ENCODE data around the gene CUX1.

The CUX1 gene

GRCh38 chr7:102186306-102186705 lies 368.9 kb downstream of the CUX1 start:
- Histone ChIP-seq H3K9ac (ENCODE audit: low read length) (no peak overlapping the region), H3K4me3 (ENCODE audit: low read length) (no peak overlapping the region), H3K36me3 (ENCODE audit: control insufficient read depth, insufficient read depth, low read length, severe bottlenecking) (peaks cover 25% of the 10 kb centered on the region), H3K4me1 (ENCODE audit: control insufficient read depth, insufficient read depth, low read length) (no peaks in the 10 kb centered on the region), H3K9me3 (ENCODE audit: control insufficient read depth, low read length) (no peaks in the 10 kb centered on the region), H3K27me3 (replicated peaks; ENCODE audit: control insufficient read depth, insufficient read depth, low read length) (no peaks in the 10 kb centered on the region)
- no peak for DNase-seq (ENCODE audit: low read depth)

GRCh38 chr7:102188746-102189145 lies 371.3 kb downstream of the CUX1 start:
- DNase-seq (ENCODE audit: low read depth), result no peak
- Histone ChIP-seq H3K36me3 (ENCODE audit: control insufficient read depth, insufficient read depth, low read length, severe bottlenecking) (peaks cover 43% of the 10 kb centered on the region), H3K9ac (ENCODE audit: low read length) (no peak overlapping the region)

GRCh38 chr7:102189756-102190155 lies 372.3 kb downstream of the CUX1 start:
- H3K36me3 ChIP-seq (ENCODE audit: control insufficient read depth, insufficient read depth, low read length, severe bottlenecking), result peaks cover 46% of the 10 kb centered on the region
- H3K9me3 ChIP-seq (ENCODE audit: control insufficient read depth, low read length), result no peaks in the 10 kb centered on the region
- H3K4me1 ChIP-seq (ENCODE audit: control insufficient read depth, insufficient read depth, low read length), result peaks cover 5% of the 10 kb centered on the region
- H3K4me3 ChIP-seq (ENCODE audit: low read length), result no peak overlapping the region
- no peak for DNase-seq (ENCODE audit: low read depth)
- H3K9ac ChIP-seq (ENCODE audit: low read length), result no peak overlapping the region
- no peaks in the 10 kb centered on the region for H3K27me3 ChIP-seq (replicated peaks; ENCODE audit: control insufficient read depth, insufficient read depth, low read length)

More at GRCh38 chr7:102188746-102189145, 371.3 kb downstream of the CUX1 start:
- Histone ChIP-seq H3K9me3 (ENCODE audit: control insufficient read depth, low read length) (no peaks in the 10 kb centered on the region), H3K27me3 (replicated peaks; ENCODE audit: control insufficient read depth, insufficient read depth, low read length) (no peaks in the 10 kb centered on the region), H3K4me3 (ENCODE audit: low read length) (no peak overlapping the region), H3K4me1 (ENCODE audit: control insufficient read depth, insufficient read depth, low read length) (peaks cover under 1% of the 10 kb centered on the region)

- no peaks in the 10 kb centered on the region for H3K9me3 ChIP-seq (ENCODE audit: control insufficient read depth, low read length)
- peaks cover 5% of the 10 kb centered on the region for H3K4me1 ChIP-seq (ENCODE audit: control insufficient read depth, insufficient read depth, low read length)
- no peak overlapping the region for H3K4me3 ChIP-seq (ENCODE audit: low read length)
- peaks cover 47% of the 10 kb centered on the region for H3K36me3 ChIP-seq (ENCODE audit: control insufficient read depth, insufficient read depth, low read length, severe bottlenecking)
- H3K27me3 ChIP-seq (replicated peaks; ENCODE audit: control insufficient read depth, insufficient read depth, low read length), result no peaks in the 10 kb centered on the region
- H3K9ac ChIP-seq (ENCODE audit: low read length), result no peak overlapping the region
- DNase-seq (ENCODE audit: low read depth), result no peak
Measured at GRCh38 chr7:102190776-102191350, 373.4 kb downstream of the CUX1 start.

- H3K9ac ChIP-seq (ENCODE audit: low read length), result no peak overlapping the region
- no peaks in the 10 kb centered on the region for H3K27me3 ChIP-seq (replicated peaks; ENCODE audit: control insufficient read depth, insufficient read depth, low read length)
- no peak for DNase-seq (ENCODE audit: low read depth)
- H3K36me3 ChIP-seq (ENCODE audit: control insufficient read depth, insufficient read depth, low read length, severe bottlenecking), result peaks cover 52% of the 10 kb centered on the region
- H3K9me3 ChIP-seq (ENCODE audit: control insufficient read depth, low read length), result no peaks in the 10 kb centered on the region
- peaks cover 5% of the 10 kb centered on the region for H3K4me1 ChIP-seq (ENCODE audit: control insufficient read depth, insufficient read depth, low read length)
- H3K4me3 ChIP-seq (ENCODE audit: low read length), result no peak overlapping the region
Measured at GRCh38 chr7:102191556-102192379, 374.3 kb downstream of the CUX1 start.

- DNase-seq (ENCODE audit: low read depth), result no peak
- Histone ChIP-seq H3K27me3 (replicated peaks; ENCODE audit: control insufficient read depth, insufficient read depth, low read length) (no peaks in the 10 kb centered on the region), H3K36me3 (ENCODE audit: control insufficient read depth, insufficient read depth, low read length, severe bottlenecking) (peaks cover 62% of the 10 kb centered on the region)
Measured at GRCh38 chr7:102192790-102193189, 375.4 kb downstream of the CUX1 start.

GRCh38 chr7:102193806-102194205 lies 376.4 kb downstream of the CUX1 start:
- Histone ChIP-seq H3K36me3 (ENCODE audit: control insufficient read depth, insufficient read depth, low read length, severe bottlenecking) (peaks cover 62% of the 10 kb centered on the region), H3K4me3 (ENCODE audit: low read length) (no peak overlapping the region), H3K9ac (ENCODE audit: low read length) (no peak overlapping the region), H3K9me3 (ENCODE audit: control insufficient read depth, low read length) (no peaks in the 10 kb centered on the region), H3K4me1 (ENCODE audit: control insufficient read depth, insufficient read depth, low read length) (peaks cover 5% of the 10 kb centered on the region), H3K27me3 (replicated peaks; ENCODE audit: control insufficient read depth, insufficient read depth, low read length) (no peaks in the 10 kb centered on the region)
- no peak for DNase-seq (ENCODE audit: low read depth)

More at GRCh38 chr7:102192790-102193189, 375.4 kb downstream of the CUX1 start:
- peaks cover 5% of the 10 kb centered on the region for H3K4me1 ChIP-seq (ENCODE audit: control insufficient read depth, insufficient read depth, low read length)
- no peak overlapping the region for H3K4me3 ChIP-seq (ENCODE audit: low read length)
- H3K9ac ChIP-seq (ENCODE audit: low read length), result no peak overlapping the region
- H3K9me3 ChIP-seq (ENCODE audit: control insufficient read depth, low read length), result no peaks in the 10 kb centered on the region

GRCh38 chr7:102195361-102195760 lies 377.9 kb downstream of the CUX1 start:
- H3K9me3 ChIP-seq (ENCODE audit: control insufficient read depth, low read length), result no peaks in the 10 kb centered on the region
- H3K27me3 ChIP-seq (replicated peaks; ENCODE audit: control insufficient read depth, insufficient read depth, low read length), result no peaks in the 10 kb centered on the region
- no peak for DNase-seq (ENCODE audit: low read depth)
- peaks cover 5% of the 10 kb centered on the region for H3K4me1 ChIP-seq (ENCODE audit: control insufficient read depth, insufficient read depth, low read length)
- H3K36me3 ChIP-seq (ENCODE audit: control insufficient read depth, insufficient read depth, low read length, severe bottlenecking), result peaks cover 62% of the 10 kb centered on the region
- H3K9ac ChIP-seq (ENCODE audit: low read length), result no peak overlapping the region
- H3K4me3 ChIP-seq (ENCODE audit: low read length), result no peak overlapping the region

- DNase-seq (ENCODE audit: low read depth), result no peak
- H3K4me1 ChIP-seq (ENCODE audit: control insufficient read depth, insufficient read depth, low read length), result peaks cover 5% of the 10 kb centered on the region
- no peaks in the 10 kb centered on the region for H3K9me3 ChIP-seq (ENCODE audit: control insufficient read depth, low read length)
- no peak overlapping the region for H3K9ac ChIP-seq (ENCODE audit: low read length)
- H3K27me3 ChIP-seq (replicated peaks; ENCODE audit: control insufficient read depth, insufficient read depth, low read length), result no peaks in the 10 kb centered on the region
- no peak overlapping the region for H3K4me3 ChIP-seq (ENCODE audit: low read length)
- H3K36me3 ChIP-seq (ENCODE audit: control insufficient read depth, insufficient read depth, low read length, severe bottlenecking), result peaks cover 56% of the 10 kb centered on the region
Measured at GRCh38 chr7:102196028-102196427, 378.6 kb downstream of the CUX1 start.

GRCh38 chr7:102197161-102197560 lies 379.7 kb downstream of the CUX1 start:
- Histone ChIP-seq H3K4me1 (ENCODE audit: control insufficient read depth, insufficient read depth, low read length) (peaks cover 5% of the 10 kb centered on the region), H3K4me3 (ENCODE audit: low read length) (no peak overlapping the region), H3K9me3 (ENCODE audit: control insufficient read depth, low read length) (no peaks in the 10 kb centered on the region), H3K9ac (ENCODE audit: low read length) (no peak overlapping the region), H3K36me3 (ENCODE audit: control insufficient read depth, insufficient read depth, low read length, severe bottlenecking) (peaks cover 51% of the 10 kb centered on the region), H3K27me3 (replicated peaks; ENCODE audit: control insufficient read depth, insufficient read depth, low read length) (no peaks in the 10 kb centered on the region)
- no peak for DNase-seq (ENCODE audit: low read depth)

- Histone ChIP-seq H3K4me3 (ENCODE audit: low read length) (no peak overlapping the region), H3K9ac (ENCODE audit: low read length) (no peak overlapping the region), H3K27me3 (replicated peaks; ENCODE audit: control insufficient read depth, insufficient read depth, low read length) (no peaks in the 10 kb centered on the region), H3K36me3 (ENCODE audit: control insufficient read depth, insufficient read depth, low read length, severe bottlenecking) (peaks cover 53% of the 10 kb centered on the region), H3K9me3 (ENCODE audit: control insufficient read depth, low read length) (no peaks in the 10 kb centered on the region), H3K4me1 (ENCODE audit: control insufficient read depth, insufficient read depth, low read length) (peaks cover 5% of the 10 kb centered on the region)
- DNase-seq (ENCODE audit: low read depth), result no peak
Measured at GRCh38 chr7:102197599-102197998, 380.2 kb downstream of the CUX1 start.
